HG02588 (cell line): ENCODE data around the gene AFAP1L2.

Experiments
- ATAC-seq: cut with Tn5 transposase; IDR thresholded peaks from one replicate; pipeline ENCODE4 v1.9.1; 2021; ENCODE audit warnings: mild to moderate bottlenecking, moderate library complexity; ENCODE audit not compliant: unreplicated experiment

The AFAP1L2 gene

GRCh38 chr10:114252092-114252491 lies 152.2 kb downstream of the AFAP1L2 start:
- ATAC-seq: no peak

GRCh38 chr10:114250716-114251115 lies 153.6 kb downstream of the AFAP1L2 start:
- no peak for ATAC-seq

GRCh38 chr10:114250236-114250635 lies 154.1 kb downstream of the AFAP1L2 start:
- no peak for ATAC-seq

GRCh38 chr10:114246679-114247305 lies 157.5 kb downstream of the AFAP1L2 start:
- no peak for ATAC-seq

- ATAC-seq: no peak
Measured at GRCh38 chr10:114245121-114245791, 159.0 kb downstream of the AFAP1L2 start.
